Skin epidermis (tissue), 12 donors: ENCODE results near the gene UNCX.

Source experiments
- H3K27ac ChIP-seq, 21 experiments: fragments of 200-600 bp; sonication (generic) in 11 of 21; one replicate each; pipeline ENCODE4 v1.5.0; 2020; ENCODE audit warnings: mild to moderate bottlenecking in 3 of 21, inconsistent platforms in 2 of 21, moderate library complexity in 2 of 21
- H3K4me3 ChIP-seq, 7 experiments: fragments of 200-600 bp; sonication (generic) in 2 of 7; one replicate each; pipeline ENCODE4 v1.5.0; 2020; ENCODE audit warnings: inconsistent platforms in 2 of 7, mild to moderate bottlenecking in 2 of 7, moderate library complexity in 1 of 7

The UNCX gene

DNA sequence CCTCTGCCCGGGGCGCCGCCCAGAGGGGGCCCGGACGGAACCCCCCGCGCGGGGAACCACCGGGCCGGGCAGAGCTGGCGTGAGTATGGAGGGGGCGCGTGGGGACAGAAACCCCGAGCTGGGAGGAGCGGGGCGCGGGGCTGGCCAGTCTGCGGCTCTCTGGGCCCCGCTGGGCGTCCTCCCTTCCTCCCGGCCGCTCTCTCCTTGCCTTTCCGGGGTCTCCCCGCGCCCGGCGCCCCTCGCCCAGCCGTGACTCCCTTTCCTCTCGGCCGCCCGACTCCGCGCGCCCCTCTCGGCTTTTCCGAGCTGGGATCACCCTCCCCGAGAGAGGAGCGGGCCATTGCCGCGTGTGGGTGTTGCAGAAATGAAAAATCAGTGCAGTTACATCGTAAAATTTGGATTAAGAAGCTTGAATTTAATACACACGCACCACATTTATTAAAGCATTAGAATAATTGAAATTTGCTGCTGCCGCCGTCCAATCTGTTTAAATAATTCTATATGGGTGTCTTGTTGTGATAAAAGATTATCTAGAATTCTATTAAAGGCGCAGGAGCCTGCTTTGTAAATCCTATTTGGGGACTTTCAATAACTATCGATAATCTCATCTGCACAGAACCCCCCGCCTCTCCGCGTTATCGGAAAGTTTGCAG lies 9.1 kb downstream of the UNCX start:
- Histone ChIP-seq H3K4me3 (no peak overlapping the region), H3K27ac (no peak overlapping the region)

DNA sequence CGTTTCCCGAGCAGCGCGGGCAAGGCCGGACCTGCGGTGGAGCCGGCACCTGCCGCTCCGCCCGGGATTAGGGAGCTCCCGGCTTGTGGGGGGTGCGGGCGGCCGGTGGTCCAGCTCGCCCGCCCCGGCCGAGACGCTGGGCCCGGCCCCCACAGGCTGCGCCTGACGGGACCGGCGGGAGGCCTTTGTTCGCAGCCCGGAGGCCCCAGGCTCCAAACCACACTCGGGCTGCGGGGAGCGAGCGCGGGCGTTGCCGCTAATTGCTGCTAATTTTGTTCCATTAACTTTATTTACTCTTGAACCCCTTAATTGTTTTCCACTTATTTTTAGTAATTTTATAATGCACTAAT lies 9.6 kb downstream of the UNCX start:
- no peak overlapping the region for H3K4me3 ChIP-seq

GRCh38 chr7:1242606-1243289 lies 10.1 kb downstream of the UNCX start:
- H3K27ac ChIP-seq = no peak overlapping the region
- no peak overlapping the region for H3K4me3 ChIP-seq

More for the DNA sequence above, 9.6 kb downstream of the UNCX start:
- no peak overlapping the region for H3K27ac ChIP-seq

DNA sequence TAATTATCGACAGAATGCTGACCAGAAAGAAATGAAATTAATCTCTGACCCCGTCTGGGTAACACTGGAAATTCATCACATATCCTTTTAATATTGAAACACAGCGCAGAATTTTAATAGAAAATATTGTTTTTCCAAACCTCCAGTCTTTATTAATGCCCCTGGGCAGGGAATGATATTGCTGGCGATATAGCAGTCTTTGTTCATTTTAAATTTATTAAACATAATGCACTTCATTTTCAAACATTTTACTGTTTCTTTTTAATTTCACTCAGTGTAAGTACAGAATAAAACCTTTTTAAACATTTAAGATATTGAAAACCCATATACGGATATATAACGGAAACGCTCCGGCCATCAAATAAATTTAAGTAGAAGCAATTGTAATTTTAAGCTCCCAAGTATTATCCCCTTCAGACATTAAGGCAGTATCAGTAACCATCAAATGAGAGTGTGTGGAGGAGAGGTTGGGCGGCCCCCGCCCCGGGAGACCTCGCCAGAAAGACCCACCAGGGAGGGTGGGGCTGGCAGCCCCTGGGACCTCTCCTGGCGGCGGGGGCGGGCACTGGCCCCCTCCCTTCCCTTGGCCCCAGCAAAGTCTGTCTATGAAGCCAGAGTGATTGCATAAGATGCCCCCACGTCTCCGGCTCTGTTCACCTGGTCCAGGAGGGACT lies 10.8 kb downstream of the UNCX start:
- no peak overlapping the region for H3K4me3 ChIP-seq
- H3K27ac ChIP-seq = no peak overlapping the region

- no peak overlapping the region for H3K4me3 ChIP-seq
- H3K27ac ChIP-seq = no peak overlapping the region
Measured at GRCh38 chr7:1243964-1244416, 11.3 kb downstream of the UNCX start.

DNA sequence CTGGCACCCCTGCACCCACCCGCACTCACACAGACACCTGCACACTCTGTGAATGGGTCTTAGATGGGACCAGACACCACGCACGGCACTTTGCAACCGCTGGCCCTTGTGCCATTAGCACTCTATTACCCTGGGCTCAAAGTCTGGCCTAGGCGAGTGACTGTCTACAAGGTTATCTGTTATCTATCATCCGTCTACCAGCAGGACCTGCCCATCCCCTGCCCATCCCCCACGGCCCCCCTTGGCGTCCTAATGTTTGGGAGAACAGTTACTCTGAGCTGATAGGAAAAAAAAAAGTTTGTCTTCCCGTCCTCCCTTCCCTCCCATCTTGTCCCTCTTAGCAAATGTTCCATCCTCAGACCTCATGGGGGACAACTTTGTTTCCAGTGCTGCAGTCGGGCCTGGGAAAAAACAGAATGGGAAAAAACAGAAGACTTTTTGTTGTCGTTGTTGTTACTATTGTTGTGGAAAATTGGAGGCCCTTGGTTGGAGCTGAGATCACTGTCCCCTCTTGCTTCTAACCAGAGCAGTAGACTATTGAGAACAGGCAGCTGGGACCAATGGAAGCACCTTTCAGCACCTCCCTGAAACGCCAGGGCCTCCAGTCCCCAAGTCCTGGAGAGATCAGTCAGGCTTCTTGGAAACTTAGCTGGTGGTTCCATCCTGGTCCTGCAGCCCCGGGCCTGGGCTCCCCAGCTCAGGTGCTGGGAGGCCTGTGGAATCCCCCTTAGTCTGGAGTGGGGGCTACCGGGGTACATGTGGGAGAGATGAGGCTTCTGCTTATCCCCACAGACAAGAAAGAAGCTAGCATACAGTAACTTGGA lies 12.2 kb downstream of the UNCX start:
- no peak overlapping the region for H3K4me3 ChIP-seq

GRCh38 chr7:1245524-1246050 lies 12.9 kb downstream of the UNCX start:
- Histone ChIP-seq H3K27ac (no peak overlapping the region), H3K4me3 (no peak overlapping the region)

More for the DNA sequence above, 12.2 kb downstream of the UNCX start:
- H3K27ac ChIP-seq = no peak overlapping the region

DNA sequence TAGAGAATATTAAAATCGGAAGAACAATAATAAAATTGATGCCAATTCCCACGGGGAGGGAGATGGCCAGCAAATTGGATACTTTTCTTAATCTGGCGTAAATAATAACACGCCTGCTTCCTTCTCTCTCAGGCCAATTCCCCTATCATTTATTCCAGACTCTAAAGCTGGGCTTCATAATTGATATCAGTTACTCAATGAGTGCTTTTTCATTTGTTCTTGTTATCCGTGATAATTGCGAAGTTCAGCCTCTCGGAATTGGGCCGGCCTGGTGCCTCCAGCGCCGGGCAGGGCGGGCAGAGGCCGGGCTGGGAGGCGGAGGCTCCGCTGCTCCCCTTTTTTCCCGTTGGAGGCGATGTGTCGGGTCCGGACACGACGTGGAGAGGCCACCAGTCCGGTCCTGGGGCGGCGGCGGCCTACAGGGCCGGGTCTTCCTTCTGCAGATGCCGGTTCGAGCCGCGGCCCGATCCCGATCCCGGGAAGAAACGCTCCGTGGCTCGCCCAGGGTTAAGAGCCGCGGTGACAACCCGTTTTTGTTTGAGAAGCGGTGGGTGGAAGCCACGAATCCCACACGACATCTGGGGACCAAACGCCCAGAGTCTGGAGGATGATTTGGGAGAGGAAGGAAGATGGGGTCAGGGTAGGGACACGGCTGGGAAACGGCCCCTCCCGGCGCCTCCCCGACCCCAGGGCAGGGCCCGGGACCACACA lies 13.6 kb downstream of the UNCX start:
- no peak overlapping the region for H3K27ac ChIP-seq
- H3K4me3 ChIP-seq = no peak overlapping the region

DNA sequence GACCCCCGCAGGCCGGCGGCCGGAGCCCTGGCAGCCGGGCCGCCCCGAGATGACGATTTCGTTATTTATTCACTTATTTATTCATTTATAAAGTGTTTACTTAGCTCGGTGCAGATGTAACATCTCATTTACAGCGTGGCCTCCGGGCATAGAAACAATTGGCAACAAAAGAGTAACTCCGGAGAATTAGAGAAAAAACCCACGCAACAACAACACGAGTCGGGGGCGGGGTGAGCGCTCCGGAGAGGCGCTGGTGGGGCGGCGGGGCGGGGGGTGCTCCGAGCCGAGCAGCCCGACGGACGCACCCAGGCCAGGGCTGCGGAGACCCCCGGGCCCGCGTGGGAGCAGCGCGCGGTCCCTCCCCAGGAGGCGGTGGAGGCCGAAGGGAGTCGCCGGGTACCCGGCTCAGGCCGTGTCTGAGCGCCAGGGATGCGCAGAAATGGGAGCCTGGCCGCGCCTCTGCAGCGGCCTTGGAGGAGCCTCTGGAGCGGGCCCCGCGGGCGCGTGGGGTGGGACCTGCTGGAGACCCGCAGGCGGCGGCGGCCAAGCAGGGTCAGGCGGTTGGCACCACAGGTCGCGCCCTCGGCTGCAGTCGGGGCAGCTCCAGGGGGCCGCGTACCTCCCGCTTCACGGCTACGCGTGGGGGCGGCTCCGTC lies 14.3 kb downstream of the UNCX start:
- Histone ChIP-seq H3K4me3 (no peak overlapping the region), H3K27ac (no peak overlapping the region)

- Histone ChIP-seq H3K27ac (no peak overlapping the region), H3K4me3 (no peak overlapping the region)
Measured at GRCh38 chr7:1247527-1248041, 14.9 kb downstream of the UNCX start.

- Histone ChIP-seq H3K27ac (no peak overlapping the region), H3K4me3 (no peak overlapping the region)
Measured at GRCh38 chr7:1248143-1248915, 15.7 kb downstream of the UNCX start.

DNA sequence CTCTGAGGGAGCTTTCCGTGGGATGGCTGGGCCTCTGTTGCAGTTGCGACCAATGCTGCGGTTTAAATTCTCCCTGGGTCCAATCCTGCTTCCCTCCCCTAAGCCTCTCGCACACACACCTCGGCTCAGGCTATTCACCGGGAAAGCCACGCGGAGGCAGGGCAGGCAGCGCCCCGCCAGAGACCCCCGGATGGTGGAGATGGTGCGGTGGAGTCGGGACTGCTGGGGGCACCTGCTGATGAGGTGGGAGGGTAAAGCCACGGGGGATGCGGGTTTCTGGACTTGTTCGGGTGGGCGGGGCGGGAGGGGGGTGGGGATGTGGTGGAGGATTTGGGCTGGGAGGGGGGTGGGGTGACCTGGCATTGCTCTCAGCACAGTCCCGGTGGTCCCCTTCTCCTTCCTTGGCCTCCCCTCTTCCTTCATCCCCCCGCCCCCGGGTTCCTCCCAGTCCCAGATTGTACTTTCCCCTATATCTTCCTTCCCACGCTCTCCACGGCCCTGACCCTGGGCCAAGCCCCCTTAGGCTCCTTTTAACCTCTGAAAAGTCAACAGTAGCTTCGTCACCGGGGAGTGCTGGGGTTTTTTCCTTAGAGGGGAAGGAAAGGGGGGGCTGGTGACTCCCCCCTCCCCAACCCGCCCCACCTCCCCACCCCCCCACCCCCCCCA lies 16.4 kb downstream of the UNCX start:
- no peak overlapping the region for H3K4me3 ChIP-seq
- no peak overlapping the region for H3K27ac ChIP-seq

DNA sequence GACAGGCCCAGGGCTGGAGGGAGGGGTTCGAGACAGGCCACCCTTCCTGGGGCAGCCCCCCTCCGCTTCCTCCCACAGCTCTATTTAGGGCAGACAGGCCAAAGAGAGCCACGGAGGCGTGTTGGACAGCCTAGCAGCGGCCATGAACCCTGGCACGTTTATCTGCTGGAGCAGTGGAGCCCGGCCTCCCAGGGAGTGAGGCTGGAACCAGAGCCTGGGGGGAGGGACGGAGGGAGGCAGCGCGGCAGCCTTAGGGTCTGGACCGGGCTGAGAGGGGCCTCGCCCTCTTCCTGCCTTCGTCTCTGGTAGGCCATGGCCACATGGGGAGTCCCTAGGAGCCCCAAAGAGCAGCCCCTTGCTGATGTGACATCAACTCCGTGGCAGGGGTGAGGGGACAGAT lies 17.1 kb downstream of the UNCX start:
- no peak overlapping the region for H3K4me3 ChIP-seq

DNA sequence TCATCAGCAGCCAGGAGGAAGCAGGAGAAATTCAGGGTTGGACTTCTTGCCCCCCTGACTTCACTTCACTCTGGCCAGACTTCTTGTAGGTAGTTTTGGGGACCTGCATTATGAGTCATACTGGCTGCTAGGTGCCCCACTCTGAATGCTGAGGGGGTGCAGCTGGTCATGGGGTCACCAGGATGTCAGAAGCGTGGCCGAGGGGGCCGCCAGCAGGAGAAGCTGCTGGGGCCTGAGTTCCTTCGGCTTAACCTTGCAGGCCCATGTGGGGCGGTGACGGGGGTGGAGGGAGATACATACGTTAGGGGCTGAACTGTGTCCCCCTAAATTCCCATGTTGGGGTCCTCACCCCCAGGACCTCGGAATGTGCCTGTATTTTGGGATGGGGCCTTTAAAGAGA lies 18.2 kb downstream of the UNCX start:
- H3K27ac ChIP-seq = no peak overlapping the region
- no peak overlapping the region for H3K4me3 ChIP-seq

More for the DNA sequence above, 17.1 kb downstream of the UNCX start:
- H3K27ac ChIP-seq = no peak overlapping the region

DNA sequence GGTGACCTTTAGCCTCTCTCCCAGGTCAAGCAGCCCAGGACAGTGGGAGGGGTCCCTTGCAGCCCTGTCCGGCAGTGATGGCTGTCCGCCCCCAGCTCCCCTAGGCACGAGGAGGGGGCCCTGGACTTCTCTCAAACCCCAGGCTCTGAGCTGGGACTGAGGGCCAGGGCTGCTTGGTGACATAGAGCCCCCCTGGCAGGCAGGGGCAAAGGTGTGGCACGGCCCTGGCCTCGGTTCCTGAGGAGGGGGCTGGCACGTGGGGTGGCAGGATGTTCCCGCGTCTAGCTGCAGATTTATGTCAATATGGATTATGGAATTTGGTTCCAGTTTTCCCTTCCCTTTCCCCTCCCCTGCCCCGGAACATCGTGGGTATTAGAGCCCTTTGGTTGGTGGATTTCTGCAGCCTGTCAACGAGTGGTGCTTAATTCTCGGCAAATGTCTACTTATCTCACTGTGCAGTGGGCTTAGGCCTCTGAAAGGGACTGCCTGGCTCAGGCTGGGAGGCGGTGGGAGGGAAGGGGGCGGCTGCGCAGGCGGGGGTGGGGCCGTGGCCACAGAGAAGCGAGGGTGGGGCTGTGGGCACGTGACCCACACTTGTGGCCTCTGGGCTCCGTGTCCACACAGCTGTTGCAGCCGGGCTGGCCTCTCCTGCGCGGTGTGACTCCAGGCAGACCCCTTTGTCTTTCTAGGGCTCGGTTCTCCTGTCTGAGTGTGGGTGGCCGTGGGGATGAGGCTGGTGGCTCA lies 19.3 kb downstream of the UNCX start:
- no peak overlapping the region for H3K27ac ChIP-seq
- H3K4me3 ChIP-seq = no peak overlapping the region

DNA sequence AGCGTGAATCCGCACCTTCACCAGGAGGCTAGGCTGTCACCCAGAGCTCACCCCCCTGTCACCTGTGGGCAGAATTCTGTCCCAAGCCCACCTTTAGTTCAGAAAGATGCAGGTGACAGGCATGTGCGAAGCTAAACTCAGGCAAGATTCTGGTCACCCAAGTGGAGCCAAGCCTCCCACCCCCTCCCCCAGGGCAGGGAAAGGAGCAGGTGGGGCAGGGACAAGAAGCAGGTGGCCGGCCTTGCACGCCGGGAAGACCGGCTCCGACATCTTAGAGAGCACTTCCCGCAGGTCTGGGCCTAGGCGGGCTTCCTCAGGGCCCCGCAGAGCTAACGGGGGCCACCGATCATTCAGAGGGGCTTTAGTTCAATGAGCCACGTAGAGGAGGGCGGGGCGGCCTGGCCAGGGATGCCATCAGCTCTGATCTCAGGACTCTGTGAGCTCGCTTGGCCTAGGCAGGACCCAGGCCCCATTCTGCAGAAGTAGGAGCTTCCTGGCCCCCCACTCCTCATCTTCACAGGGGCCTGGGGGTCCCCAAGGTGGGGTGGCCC lies 19.9 kb downstream of the UNCX start:
- H3K27ac ChIP-seq = no peak overlapping the region
- H3K4me3 ChIP-seq = no peak overlapping the region
